ENCODE measurements around the gene COX6A2. TPM values are rescaled to one million over a fixed set of nuclear protein-coding genes. Genes with fewer than 3 reads are reported as not detected.

COX6A2 gene
- total RNA-seq (2014; rRNA removed; shearing (Covaris generic)), result not detected in 2 replicates

DNA sequence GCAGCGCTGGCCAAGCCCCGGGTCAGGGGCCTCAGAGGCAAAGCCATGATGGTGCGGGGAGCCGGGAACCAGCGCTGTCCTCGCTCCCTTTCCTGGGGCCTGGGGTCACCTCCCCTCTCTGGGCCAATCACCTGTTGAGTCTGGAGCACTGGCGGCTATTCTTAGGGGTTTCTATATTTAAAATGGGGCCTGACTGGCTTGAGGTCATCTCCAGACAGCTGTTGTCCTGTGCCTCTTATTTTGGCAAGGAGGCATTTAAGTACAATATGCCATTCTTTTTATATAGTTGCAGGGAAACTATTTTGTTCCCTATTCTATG is at the start of gene COX6A2:
Gene COX6A2 (minus strand): TSS at position 82 of the 319 bp plus-strand sequence. CDS start 35 bp downstream, at position 47.

DNA sequence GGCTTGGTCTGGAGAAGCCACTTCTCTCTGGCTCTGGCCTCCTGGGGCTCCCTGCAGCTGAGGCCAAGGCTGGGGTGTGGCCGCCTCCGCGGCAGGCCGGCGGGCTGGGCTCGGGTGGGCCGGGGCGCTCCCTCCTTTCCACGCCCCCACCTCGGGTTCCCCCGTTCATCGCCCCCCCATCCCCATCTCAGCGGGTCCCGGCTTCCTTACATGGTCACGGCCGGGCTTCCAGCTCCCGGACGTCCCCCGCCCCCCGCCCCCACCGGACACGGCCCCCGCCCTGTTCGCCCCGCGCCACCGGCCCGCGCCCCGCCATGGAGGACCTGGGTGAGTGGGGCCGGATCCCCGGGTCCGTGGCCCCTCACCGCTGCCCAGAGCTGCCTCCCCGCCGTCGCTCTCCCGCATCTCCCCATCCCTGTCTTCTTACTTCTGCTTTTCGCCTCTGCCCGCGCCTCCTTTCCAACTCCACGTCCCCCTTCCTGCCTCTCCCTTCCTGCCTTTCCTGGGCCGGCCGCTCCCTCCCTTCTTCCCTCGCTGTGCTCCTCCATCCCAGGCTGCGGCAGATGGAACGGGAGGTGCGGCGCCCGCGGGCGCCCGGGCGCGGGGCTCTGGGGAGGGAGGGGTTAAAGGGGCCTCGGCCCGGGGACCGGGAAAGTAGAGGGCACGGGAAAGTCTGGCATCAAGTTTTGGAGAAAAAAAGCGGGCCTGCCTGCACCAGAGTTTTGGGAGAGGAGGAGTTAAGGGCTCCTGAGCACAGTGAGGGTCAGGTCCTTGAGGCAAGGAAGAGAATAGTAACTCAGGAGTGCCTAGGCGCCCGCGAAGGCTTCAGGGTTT is 43.9 kb upstream of the COX6A2 start, which contains the start of gene TGFB1I1:
Gene TGFB1I1 (plus strand): TSS at position 278 of the 834 bp plus-strand sequence. CDS start 37 bp downstream, at position 315.

DNA sequence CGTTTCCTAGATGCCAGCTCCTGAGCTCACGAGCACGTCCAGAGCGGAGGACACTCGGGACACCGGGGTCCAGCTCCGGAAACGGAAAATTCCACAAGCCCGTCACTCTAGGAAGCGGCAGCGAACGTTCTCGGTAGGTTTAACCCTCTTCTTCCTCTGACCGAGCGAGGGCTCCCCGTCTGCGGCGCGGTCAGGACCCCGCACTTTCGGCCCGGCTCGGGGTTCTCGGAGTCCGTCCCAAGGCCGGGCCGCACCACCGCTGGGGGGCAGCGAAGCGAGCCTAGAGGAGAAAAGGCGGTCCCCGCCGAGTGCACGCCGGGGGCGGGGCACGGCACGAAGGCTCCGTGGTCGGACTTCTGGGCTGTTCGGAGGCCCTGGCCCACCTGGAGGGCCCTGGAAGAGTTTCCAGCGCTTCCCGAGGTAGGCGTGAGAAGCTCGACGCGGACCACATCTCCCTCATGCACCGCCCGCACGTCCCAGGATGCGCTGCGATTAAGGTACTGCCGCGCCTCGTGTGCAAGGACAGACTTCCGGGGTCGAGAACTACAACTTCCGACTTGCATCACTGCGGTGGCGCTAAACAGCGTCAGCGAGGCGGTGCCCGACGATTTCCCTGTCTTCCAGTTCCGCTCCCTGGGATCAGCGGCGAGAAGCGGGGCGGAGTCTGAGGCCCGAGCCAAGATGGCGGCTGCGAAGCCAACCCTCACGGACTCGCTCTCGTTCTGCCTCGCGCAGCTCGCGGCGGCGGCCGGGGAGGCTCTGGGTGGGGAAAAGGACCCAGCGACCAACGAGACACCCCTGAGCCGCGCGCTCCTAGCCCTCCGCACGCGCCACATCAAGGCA is 30.9 kb upstream of the COX6A2 start, which contains the start of gene ARMC5:
Gene ARMC5 (plus strand): TSS at position 658 of the 843 bp plus-strand sequence. CDS start 24 bp downstream, at position 682.

DNA sequence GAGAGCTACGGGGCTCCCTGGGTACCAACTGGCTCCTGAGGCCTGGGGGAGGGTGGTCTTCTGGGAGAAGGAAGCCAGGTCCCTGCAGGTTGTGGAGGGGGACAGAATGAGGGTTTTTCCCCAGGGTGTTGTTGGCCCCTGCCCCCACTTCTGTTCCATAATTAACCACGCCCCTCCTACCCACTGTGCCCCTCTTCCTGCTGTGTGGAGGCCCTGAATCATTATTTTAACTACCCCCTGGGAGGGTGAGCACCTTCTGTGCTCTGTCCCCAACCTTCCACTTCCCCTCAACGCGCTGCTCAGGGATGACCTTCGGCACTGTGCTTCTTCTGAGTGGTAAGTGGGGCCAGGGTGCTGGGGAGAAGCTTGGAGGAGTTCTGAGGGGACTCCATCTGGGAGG is 35.1 kb downstream of the COX6A2 start, which contains the start of gene ITGAD:
Gene ITGAD (plus strand): TSS at position 280 of the 400 bp plus-strand sequence. CDS start 26 bp downstream, at position 306.

Other genes with a start within 250 kb of the COX6A2 start
- 62.7 and 76.7 TPM in 2 replicates for gene FUS, start 248.2 kb downstream of the COX6A2 start, total RNA-seq (2014; rRNA removed; shearing (Covaris generic))
- not detected in 2 replicates for gene PYCARD, start 225.6 kb downstream of the COX6A2 start, total RNA-seq (2014; rRNA removed; shearing (Covaris generic))
- gene TRIM72, start 214.2 kb downstream of the COX6A2 start, total RNA-seq (2014; rRNA removed; shearing (Covaris generic)), result not detected in 2 replicates
- not detected in 2 replicates for gene PYDC1, start 211.2 kb downstream of the COX6A2 start, total RNA-seq (2014; rRNA removed; shearing (Covaris generic))
- 0.37 TPM in 1 of 2 replicates, not detected in the other for gene ITGAM, start 168.4 kb downstream of the COX6A2 start, total RNA-seq (2014; rRNA removed; shearing (Covaris generic))
- gene ITGAX, start 73.2 kb downstream of the COX6A2 start, total RNA-seq (2014; rRNA removed; shearing (Covaris generic)), result 2.4 and 3.4 TPM in 2 replicates
- 0.19 TPM in 1 of 2 replicates, not detected in the other for gene ITGAD, start 35.0 kb downstream of the COX6A2 start, total RNA-seq (2014; rRNA removed; shearing (Covaris generic))
- gene ZNF843, start 14.4 kb upstream of the COX6A2 start, total RNA-seq (2014; rRNA removed; shearing (Covaris generic)), result 0.30 and 0.40 TPM in 2 replicates
- gene ARMC5, start 31.1 kb upstream of the COX6A2 start, total RNA-seq (2014; rRNA removed; shearing (Covaris generic)), result 24.9 and 26.0 TPM in 2 replicates
- gene TGFB1I1, start 43.8 kb upstream of the COX6A2 start, total RNA-seq (2014; rRNA removed; shearing (Covaris generic)), result 19.2 and 22.0 TPM in 2 replicates
- 0.53 TPM in 1 of 2 replicates, not detected in the other for gene SLC5A2, start 54.8 kb upstream of the COX6A2 start, total RNA-seq (2014; rRNA removed; shearing (Covaris generic))
- gene RUSF1, start 80.0 kb upstream of the COX6A2 start, total RNA-seq (2014; rRNA removed; shearing (Covaris generic)), result 74.7 and 80.5 TPM in 2 replicates
- not detected in 2 replicates for gene AHSP, start 99.5 kb upstream of the COX6A2 start, total RNA-seq (2014; rRNA removed; shearing (Covaris generic))